Ascending aorta (tissue), 2 donors: Measurements from ENCODE around the gene DPH1. TPM values are rescaled to one million over a fixed set of nuclear protein-coding genes. Genes with fewer than 3 reads are reported as not detected.

Experiments
- DNase-seq, 2 donors: peaks; one replicate each; pipeline ENCODE4 v3.0.0-alpha.2; 2019; ENCODE audit warnings: low spot score in 2 of 2
- H3K27ac ChIP-seq, 2 donors: fragments of 200-600 bp; sonication (generic); one replicate each; pipeline ENCODE4 v1.5.1; 2016 to 2017; ENCODE audit warnings: mild to moderate bottlenecking in 1 of 2
- H3K27me3 ChIP-seq: fragments of 200-600 bp; sonication (generic); one replicate; pipeline ENCODE4 v1.5.1; 2017
- H3K36me3 ChIP-seq, 2 donors: fragments of 200-600 bp; sonication (generic); one replicate each; pipeline ENCODE4 v1.5.1; 2016
- H3K4me1 ChIP-seq, 2 donors: fragments of 200-600 bp; sonication (generic); one replicate each; pipeline ENCODE4 v1.5.1; 2016 to 2017; ENCODE audit warnings: mild to moderate bottlenecking in 1 of 2
- H3K4me3 ChIP-seq, 2 donors: fragments of 200-600 bp; sonication (generic); one replicate each; pipeline ENCODE4 v1.5.1; 2016 to 2017; ENCODE audit warnings: mild to moderate bottlenecking in 1 of 2
- H3K9me3 ChIP-seq, 2 donors: fragments of 200-600 bp; sonication (generic); one replicate each; pipeline ENCODE4 v1.5.1; 2016
- intact Hi-C: fragments of 100-400 bp; cut with DNase I; formaldehyde crosslinking; loops from one replicate; pipeline ENCODE4 v1.15.1; 2023
- total RNA-seq: library from RNA; depleted of rRNA; stranded (reverse); fragments of >200 nt; gene quantifications from one replicate; pipeline ENCODE4 v1.1.0, GENCODE V29; 2016
- TF ChIP-seq, protein P1 (sequence below), 3 experiments: fragments of 200-600 bp in 2 of 3; fragments of 450-650 bp in 1 of 3; sonication (generic) in 2 of 3; IDR thresholded peaks; one replicate each; pipeline ENCODE4 v1.5.1; 2016 to 2019; ENCODE audit warnings: antibody characterized with exemption in 3 of 3, mild to moderate bottlenecking in 1 of 3, moderate library complexity in 1 of 3

DPH1 gene
- total RNA-seq, 1 donor from 2014 or later = 125 TPM

DNA sequence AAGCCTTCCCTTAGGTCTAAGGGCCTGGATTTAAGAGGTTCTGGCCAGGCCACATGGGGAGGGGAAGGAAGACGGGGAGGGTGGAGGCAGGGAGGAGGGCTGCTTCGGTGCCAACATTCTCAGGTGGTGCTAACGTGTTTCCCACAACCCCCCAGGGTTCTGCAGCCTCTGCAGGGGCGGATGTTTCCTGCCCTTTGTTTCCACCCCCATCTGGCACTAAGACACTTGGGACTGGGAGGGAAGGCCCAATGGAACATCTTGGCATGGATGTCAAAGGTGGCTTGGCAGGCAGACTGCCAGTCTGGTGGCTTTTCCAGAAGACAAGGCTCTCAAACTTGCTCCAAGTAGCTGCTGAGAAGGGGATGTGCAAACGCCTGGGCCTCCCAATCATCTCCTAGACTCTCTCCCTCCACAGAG is 37.7 kb downstream of the DPH1 start:
- Histone ChIP-seq H3K27me3 (no peaks in the 10 kb centered on the region), H3K27ac (peak overlapping the region; percentile 19 to 53), H3K36me3 (peaks cover 19 to 62% of the 10 kb centered on the region in 2 donors), H3K4me3 (no peak overlapping the region), H3K9me3 (no peaks in the 10 kb centered on the region), H3K4me1 (peaks cover 0 to 12% of the 10 kb centered on the region in 2 donors)
- DNase-seq = no peak
- TF ChIP-seq, protein P1, sequence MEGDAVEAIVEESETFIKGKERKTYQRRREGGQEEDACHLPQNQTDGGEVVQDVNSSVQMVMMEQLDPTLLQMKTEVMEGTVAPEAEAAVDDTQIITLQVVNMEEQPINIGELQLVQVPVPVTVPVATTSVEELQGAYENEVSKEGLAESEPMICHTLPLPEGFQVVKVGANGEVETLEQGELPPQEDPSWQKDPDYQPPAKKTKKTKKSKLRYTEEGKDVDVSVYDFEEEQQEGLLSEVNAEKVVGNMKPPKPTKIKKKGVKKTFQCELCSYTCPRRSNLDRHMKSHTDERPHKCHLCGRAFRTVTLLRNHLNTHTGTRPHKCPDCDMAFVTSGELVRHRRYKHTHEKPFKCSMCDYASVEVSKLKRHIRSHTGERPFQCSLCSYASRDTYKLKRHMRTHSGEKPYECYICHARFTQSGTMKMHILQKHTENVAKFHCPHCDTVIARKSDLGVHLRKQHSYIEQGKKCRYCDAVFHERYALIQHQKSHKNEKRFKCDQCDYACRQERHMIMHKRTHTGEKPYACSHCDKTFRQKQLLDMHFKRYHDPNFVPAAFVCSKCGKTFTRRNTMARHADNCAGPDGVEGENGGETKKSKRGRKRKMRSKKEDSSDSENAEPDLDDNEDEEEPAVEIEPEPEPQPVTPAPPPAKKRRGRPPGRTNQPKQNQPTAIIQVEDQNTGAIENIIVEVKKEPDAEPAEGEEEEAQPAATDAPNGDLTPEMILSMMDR (IDR thresholded peaks at IDR 0.05) = no peak
- intact Hi-C loops = no loop called here

DNA sequence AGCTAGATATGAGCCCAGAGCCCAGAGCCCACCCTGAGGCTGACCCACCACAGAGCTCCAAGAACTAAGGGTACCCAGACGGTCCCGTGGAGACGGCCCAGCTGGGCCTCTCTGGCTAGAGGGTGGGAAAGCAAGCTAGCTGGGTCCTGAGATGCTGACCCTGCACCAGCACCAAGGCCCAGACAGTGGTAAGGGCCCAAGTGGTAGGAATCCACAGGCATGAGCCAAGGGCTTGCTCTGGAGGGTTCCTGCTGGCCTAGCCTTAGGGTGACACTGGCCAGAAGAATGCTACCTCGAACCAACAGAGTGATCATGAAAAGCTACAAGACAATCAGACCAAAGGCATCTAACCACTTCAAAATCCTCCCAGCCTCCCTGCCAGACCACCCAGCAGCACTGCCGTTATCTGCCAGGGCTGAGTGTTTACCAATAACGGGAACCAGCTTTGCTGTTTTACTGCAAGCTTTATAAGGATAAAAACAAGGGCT is 38.1 kb downstream of the DPH1 start:
- intact Hi-C loops = no loop called here
- no peak overlapping the region for H3K4me3 ChIP-seq
- peaks cover 19 to 61% of the 10 kb centered on the region in 2 donors for H3K36me3 ChIP-seq
- peak overlapping the region in 1 of 2 donors; percentile 53 for H3K27ac ChIP-seq
- no peaks in the 10 kb centered on the region for H3K9me3 ChIP-seq
- no peak for DNase-seq
- TF ChIP-seq, protein P1 (IDR thresholded peaks at IDR 0.05) = no peak
- H3K27me3 ChIP-seq = no peaks in the 10 kb centered on the region
- peaks cover 0 to 9% of the 10 kb centered on the region in 2 donors for H3K4me1 ChIP-seq

DNA sequence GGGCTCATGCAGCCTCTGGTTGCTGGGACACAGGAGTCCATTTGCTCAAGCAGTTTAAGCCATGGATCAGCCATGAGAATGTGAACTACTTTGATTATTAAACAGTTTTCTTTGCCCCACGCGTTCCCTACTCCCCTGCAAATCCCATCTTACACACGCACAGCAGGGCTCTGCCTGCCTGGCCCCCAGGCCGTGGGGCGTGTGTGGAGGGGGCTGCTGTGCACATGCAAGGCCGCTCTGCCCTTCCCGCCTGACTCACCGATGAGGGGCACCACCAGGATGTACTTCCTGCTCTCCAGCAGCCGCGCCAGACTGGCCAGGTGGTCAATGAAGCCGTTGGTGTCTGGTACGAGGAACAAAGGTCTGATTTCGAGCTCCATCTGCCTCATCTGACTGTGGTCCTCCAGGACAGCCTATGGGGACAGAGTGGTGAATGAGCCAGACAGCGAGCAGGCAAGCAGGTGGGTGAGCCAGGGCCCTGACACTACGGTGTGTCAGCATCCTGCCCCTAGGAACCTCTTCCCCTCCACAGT is 38.6 kb downstream of the DPH1 start:
- Histone ChIP-seq H3K4me1 (peaks cover 0 to 9% of the 10 kb centered on the region in 2 donors), H3K4me3 (no peak overlapping the region), H3K36me3 (peaks cover 18 to 57% of the 10 kb centered on the region in 2 donors), H3K27me3 (no peaks in the 10 kb centered on the region), H3K27ac (peak overlapping the region in 1 of 2 donors; percentile 52), H3K9me3 (no peaks in the 10 kb centered on the region)
- TF ChIP-seq, protein P1 (IDR thresholded peaks at IDR 0.05) = no peak
- intact Hi-C loops = no loop called here
- DNase-seq = no peak

DNA sequence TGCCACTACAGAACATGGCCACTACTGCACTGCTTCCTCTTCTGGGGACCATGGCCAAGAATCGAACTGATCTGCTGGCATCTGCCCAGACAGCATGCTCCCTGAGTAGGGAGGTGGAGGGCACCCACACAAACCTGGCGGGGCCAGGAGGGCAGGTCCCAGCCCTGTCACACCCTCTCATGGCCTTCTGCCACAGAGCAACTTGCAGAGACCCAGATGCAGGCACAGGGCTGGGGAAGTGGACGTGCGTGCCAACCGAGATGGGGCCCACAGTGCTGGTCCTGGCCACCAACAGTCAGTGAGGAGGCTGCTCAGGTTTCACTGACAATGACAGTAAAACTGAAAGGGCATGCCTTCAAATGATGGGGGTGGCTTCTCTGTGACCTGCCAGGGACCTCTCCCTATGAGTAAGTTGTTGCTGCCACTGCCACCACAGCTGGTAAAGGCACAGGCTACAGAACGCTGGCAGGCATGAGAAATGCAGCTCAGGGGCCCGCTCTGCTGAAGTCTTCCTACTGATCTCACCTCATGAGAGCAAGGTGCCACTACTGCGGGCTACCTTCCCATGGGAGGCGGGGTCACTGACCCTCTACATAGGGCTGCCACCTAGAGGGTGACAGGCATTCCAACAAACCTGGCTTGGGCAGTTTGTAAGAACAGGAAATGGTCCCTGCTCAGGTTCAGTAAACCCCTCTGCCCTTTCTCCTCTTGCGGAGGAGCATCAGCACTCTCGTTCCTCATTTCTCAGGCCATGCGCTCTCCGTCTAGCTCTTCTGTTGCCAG is 40.5 kb downstream of the DPH1 start:
- H3K9me3 ChIP-seq = no peaks in the 10 kb centered on the region
- no peak for DNase-seq
- no peaks in the 10 kb centered on the region for H3K27me3 ChIP-seq
- H3K36me3 ChIP-seq = peaks cover 2 to 44% of the 10 kb centered on the region in 2 donors
- H3K4me3 ChIP-seq = no peak overlapping the region
- TF ChIP-seq, protein P1 (IDR thresholded peaks at IDR 0.05) = no peak
- intact Hi-C loops = no loop called here
- H3K4me1 ChIP-seq = peaks cover 0 to 9% of the 10 kb centered on the region in 2 donors
- H3K27ac ChIP-seq = peak overlapping the region in 1 of 2 donors; percentile 62

DNA sequence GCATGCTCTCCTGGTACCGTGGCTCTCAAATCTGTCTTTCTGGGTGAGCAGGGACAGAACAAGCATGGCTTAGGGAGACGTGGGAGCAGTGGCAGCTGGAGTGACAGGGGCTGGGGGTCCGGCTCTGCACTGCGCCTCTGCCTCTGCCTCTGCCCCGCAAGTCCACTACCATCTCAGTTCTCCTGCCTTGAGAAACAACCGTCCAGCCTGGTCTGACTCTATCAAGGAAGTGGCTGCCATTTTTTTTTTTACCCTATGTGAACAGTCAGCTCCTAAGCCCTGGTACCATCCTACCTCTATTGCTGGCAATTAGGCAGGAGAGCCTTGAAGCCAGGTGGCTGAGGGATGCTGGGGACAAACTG is 41.1 kb downstream of the DPH1 start:
- Histone ChIP-seq H3K27me3 (no peaks in the 10 kb centered on the region), H3K9me3 (no peaks in the 10 kb centered on the region), H3K27ac (peak overlapping the region in 1 of 2 donors; percentile 62), H3K4me1 (peaks cover 0 to 9% of the 10 kb centered on the region in 2 donors), H3K4me3 (no peak overlapping the region), H3K36me3 (peaks cover 0 to 45% of the 10 kb centered on the region in 2 donors)
- intact Hi-C loops = no loop called here
- no peak for DNase-seq
- TF ChIP-seq, protein P1 (IDR thresholded peaks at IDR 0.05) = no peak
